Retinal pigment epithelial cell (primary cell): ENCODE results near the gene NTN1.

Experiments used
- DNase-seq: peaks from one replicate; pipeline ENCODE4 v3.0.0-alpha.2; 2010; ENCODE audit warnings: low read depth
- H3K4me3 ChIP-seq: 2 replicates; pipeline ENCODE4 v1.5.1; 2011; ENCODE audit warnings: mild to moderate bottlenecking, low read length, control low read depth, moderate library complexity
- CTCF ChIP-seq: conservative IDR thresholded peaks from 2 replicates; pipeline ENCODE4 v1.5.1; 2011; ENCODE audit warnings: low read depth, low read length, control low read depth, inconsistent platforms

Gene NTN1

GRCh38 chr17:9270921-9271320 lies 249.6 kb downstream of the NTN1 start:
- DNase-seq, result no peak
- H3K4me3 ChIP-seq, result no peak overlapping the region

GRCh38 chr17:9271989-9272388 lies 250.7 kb downstream of the NTN1 start:
- no peak for TF ChIP-seq CTCF
- DNase-seq, result no peak
- no peak overlapping the region for H3K4me3 ChIP-seq

More at GRCh38 chr17:9270921-9271320, 249.6 kb downstream of the NTN1 start:
- no peak for TF ChIP-seq CTCF

- DNase-seq, result no peak
- no peak for TF ChIP-seq CTCF
- no peak overlapping the region for H3K4me3 ChIP-seq
Measured at GRCh38 chr17:9272501-9273200, 251.3 kb downstream of the NTN1 start.

- no peak overlapping the region for H3K4me3 ChIP-seq
- DNase-seq, result no peak
- TF ChIP-seq CTCF, result no peak
Measured at GRCh38 chr17:9273428-9274391, 252.4 kb downstream of the NTN1 start.

- no peak for TF ChIP-seq CTCF
- DNase-seq, result no peak
- no peak overlapping the region for H3K4me3 ChIP-seq
Measured at GRCh38 chr17:9274973-9275372, 253.7 kb downstream of the NTN1 start.

GRCh38 chr17:9279893-9280292 lies 258.6 kb downstream of the NTN1 start:
- H3K4me3 ChIP-seq, result no peak overlapping the region
- no peak for TF ChIP-seq CTCF
- no peak for DNase-seq
